ENCODE data around the gene PTPRN2. TPM values are rescaled to one million over a fixed set of nuclear protein-coding genes. Genes with fewer than 3 reads are reported as not detected.

The PTPRN2 gene
- total RNA-seq, 4 donors from 2014 or later = 6.6 to 10.7 (median 8.2) TPM

DNA sequence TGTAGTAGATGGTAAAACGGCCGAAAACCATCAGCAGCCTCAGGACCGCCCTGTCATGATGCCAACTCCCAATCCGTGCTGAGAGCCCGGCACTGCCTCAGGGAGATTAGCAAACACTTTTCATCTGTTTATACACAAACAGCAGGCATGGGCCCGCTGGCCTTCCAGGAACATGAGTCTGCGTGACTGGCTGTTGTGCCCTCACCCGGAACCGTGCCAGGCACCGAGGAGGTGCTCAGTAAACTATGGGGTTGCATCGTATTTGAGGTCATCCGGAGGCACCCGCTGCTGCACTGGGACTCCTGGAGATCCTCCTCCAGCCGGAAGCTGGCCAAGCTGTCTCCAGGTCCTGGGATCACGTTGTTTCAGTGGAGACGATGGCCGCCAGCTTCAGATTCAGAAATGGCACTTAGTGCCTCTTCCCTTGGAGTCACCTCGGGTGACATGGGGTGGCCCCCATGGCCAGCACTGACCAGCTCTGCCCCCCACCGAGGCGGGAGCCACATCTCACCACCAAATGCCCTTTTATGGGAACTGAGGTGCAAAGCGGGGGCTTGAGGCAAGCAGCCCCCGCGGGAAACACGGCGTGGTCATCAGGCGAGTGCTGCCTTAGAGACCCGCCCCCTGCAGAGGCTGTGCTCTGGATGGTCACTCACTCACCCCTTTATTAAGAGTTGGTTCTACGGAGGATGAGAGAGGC, 585.9 kb downstream of the PTPRN2 start:
- no peaks in the 10 kb centered on the region for H3K9me3 ChIP-seq
- WGBS, 2 donors = 83 to 85% methylated on average over 22 to 28 of the region's 28 CpGs
- H3K4me1 ChIP-seq = no peaks in the 10 kb centered on the region
- no peaks in the 10 kb centered on the region for H3K36me3 ChIP-seq
- no peak for TF ChIP-seq POLR2A (IDR thresholded peaks at IDR 0.05)
- TF ChIP-seq, protein P1, sequence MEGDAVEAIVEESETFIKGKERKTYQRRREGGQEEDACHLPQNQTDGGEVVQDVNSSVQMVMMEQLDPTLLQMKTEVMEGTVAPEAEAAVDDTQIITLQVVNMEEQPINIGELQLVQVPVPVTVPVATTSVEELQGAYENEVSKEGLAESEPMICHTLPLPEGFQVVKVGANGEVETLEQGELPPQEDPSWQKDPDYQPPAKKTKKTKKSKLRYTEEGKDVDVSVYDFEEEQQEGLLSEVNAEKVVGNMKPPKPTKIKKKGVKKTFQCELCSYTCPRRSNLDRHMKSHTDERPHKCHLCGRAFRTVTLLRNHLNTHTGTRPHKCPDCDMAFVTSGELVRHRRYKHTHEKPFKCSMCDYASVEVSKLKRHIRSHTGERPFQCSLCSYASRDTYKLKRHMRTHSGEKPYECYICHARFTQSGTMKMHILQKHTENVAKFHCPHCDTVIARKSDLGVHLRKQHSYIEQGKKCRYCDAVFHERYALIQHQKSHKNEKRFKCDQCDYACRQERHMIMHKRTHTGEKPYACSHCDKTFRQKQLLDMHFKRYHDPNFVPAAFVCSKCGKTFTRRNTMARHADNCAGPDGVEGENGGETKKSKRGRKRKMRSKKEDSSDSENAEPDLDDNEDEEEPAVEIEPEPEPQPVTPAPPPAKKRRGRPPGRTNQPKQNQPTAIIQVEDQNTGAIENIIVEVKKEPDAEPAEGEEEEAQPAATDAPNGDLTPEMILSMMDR (IDR thresholded peaks at IDR 0.05) = no peak
- no peak for TF ChIP-seq EP300 (IDR thresholded peaks at IDR 0.05)
- no peaks in the 10 kb centered on the region for H3K27me3 ChIP-seq
- no peak overlapping the region for H3K4me3 ChIP-seq
- H3K27ac ChIP-seq = no peak overlapping the region
- no peak for DNase-seq (ENCODE audit: low spot score in 2 of 2)

DNA sequence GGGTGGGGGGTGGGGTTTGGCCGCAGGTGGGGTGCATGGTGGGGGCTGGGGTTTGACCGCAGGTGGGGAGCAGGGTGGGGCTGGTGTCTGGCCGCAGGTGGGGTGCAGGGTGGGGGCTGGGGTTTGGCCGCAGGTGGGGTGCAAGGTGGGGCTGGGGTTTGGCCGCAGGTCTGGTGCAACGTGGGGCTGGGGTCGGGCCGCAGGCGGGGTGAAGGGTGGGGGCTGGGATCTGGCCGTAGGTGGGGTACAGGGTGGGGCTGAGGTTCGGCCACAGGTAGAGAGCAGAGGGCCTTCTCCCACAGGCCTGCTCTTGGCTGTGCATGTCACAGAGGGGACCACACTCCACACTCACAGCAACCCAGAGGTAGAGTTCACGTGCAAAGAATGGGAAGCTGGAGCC, 586.6 kb downstream of the PTPRN2 start:
- TF ChIP-seq POLR2A (IDR thresholded peaks at IDR 0.05) = no peak
- no peak for TF ChIP-seq EP300 (IDR thresholded peaks at IDR 0.05)
- TF ChIP-seq, protein P1 (IDR thresholded peaks at IDR 0.05) = no peak
- Histone ChIP-seq H3K9me3 (peaks cover 0 to 4% (median 0%) of the 10 kb centered on the region in 4 donors), H3K4me3 (no peak overlapping the region), H3K36me3 (no peaks in the 10 kb centered on the region), H3K4me1 (no peaks in the 10 kb centered on the region), H3K27ac (no peak overlapping the region), H3K27me3 (no peaks in the 10 kb centered on the region)
- WGBS, 2 donors = 84 to 85% methylated on average over 7 to 8 of the region's 12 CpGs
- DNase-seq (ENCODE audit: low spot score in 2 of 2) = no peak

DNA sequence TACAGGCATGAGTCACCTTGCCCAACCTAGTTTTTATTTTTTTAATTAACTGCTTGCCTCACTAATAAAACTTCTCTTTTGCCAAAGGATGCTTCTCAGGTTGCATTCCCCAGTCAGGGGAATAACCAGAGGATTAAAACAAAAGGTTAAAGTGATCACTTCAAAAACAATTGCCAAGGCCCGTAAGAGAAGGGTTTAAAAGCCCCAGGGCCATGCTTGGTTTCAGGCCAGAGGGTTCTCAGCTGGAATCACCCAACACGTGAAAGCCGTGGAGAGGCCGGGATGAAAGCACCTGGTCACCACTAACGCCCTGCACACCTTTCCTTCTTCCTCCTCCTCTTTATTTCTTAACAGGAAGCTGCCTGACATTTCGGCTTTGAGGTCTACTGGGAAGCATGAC, 587.5 kb downstream of the PTPRN2 start:
- no peak overlapping the region for H3K27ac ChIP-seq
- TF ChIP-seq, protein P1 (IDR thresholded peaks at IDR 0.05) = no peak
- TF ChIP-seq EP300 (IDR thresholded peaks at IDR 0.05) (no peak), POLR2A (IDR thresholded peaks at IDR 0.05) (no peak)
- 54 to 60% methylated on average over 5 to 6 of the region's 6 CpGs for WGBS, 2 donors
- no peak overlapping the region for H3K4me3 ChIP-seq
- no peaks in the 10 kb centered on the region for H3K36me3 ChIP-seq
- no peaks in the 10 kb centered on the region for H3K27me3 ChIP-seq
- H3K9me3 ChIP-seq = peaks cover 0 to 12% (median 0%) of the 10 kb centered on the region in 4 donors
- no peaks in the 10 kb centered on the region for H3K4me1 ChIP-seq
- DNase-seq (ENCODE audit: low spot score in 2 of 2) = no peak

DNA sequence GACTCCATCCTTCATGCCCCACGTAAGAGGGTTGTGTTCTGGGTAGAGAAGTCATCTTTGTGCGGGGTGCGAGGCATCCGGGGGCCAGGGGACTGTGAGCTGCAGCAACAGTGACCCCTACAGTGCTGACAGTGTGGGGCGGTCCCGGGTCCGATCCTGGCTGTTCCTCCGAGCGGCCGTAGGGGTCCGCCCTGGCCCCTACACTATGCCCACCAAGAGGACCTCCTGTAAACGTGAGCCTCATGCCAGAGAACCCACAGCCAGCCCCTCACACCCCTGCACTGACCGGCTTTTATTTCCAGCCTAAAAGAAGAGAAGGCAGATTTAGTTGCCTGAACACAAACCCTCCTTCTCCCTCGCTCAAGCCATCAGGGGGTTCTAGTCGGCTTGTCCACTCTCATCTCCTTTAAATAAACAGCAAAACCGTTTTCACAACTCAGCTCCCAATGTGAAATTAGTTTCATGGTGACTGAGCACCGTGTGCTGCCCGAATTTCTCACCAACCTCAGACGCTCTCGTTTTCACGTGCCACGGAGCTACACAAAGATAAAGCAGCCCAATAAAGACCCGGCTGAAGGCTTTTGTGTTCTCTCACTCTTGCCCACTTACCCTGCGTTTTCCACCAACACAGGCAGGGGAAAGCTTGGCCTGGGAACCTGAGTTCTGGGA, 588.6 kb downstream of the PTPRN2 start:
- H3K4me3 ChIP-seq = no peak overlapping the region
- H3K9me3 ChIP-seq = peaks cover 0 to 13% (median 0%) of the 10 kb centered on the region in 4 donors
- no peaks in the 10 kb centered on the region for H3K4me1 ChIP-seq
- TF ChIP-seq POLR2A (IDR thresholded peaks at IDR 0.05) = no peak
- TF ChIP-seq EP300 (IDR thresholded peaks at IDR 0.05) = no peak
- TF ChIP-seq, protein P1 (IDR thresholded peaks at IDR 0.05) = no peak
- no peak for DNase-seq (ENCODE audit: low spot score in 2 of 2)
- no peaks in the 10 kb centered on the region for H3K36me3 ChIP-seq
- 68 to 74% methylated on average over 24 of the region's 24 CpGs for WGBS, 2 donors
- H3K27me3 ChIP-seq = no peaks in the 10 kb centered on the region
- H3K27ac ChIP-seq = no peak overlapping the region

DNA sequence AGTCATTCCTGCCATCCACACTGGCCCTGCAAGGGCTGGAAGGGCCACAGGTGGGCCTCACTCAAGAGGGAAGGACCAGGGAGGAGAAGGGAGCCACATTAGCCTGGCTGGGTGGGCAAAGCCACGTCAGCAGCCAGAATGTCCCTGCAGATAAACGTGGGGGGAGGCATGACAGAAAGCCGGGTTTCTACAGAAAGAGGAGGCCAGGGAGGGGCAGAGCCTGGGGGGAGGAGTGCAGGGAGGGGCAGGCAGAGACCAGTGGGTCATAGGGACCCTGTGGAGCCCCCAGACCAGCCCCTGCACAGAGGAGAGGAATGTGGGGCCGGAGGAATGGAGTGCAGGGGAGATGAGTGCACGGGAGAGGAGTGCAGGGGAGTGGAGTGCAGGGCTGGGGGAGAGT, 590.2 kb downstream of the PTPRN2 start:
- DNase-seq (ENCODE audit: low spot score in 2 of 2) = no peak
- Histone ChIP-seq H3K4me3 (no peak overlapping the region), H3K27me3 (no peaks in the 10 kb centered on the region), H3K27ac (no peak overlapping the region), H3K36me3 (no peaks in the 10 kb centered on the region), H3K4me1 (no peaks in the 10 kb centered on the region), H3K9me3 (peaks cover 0 to 13% (median 0%) of the 10 kb centered on the region in 4 donors)
- 36 to 47% methylated on average over 4 to 5 of the region's 5 CpGs for WGBS, 2 donors
- no peak for TF ChIP-seq POLR2A (IDR thresholded peaks at IDR 0.05)
- no peak for TF ChIP-seq EP300 (IDR thresholded peaks at IDR 0.05)
- TF ChIP-seq, protein P1 (IDR thresholded peaks at IDR 0.05) = no peak
